Measurements from ENCODE around the gene STAT1. TPM values are rescaled to one million over a fixed set of nuclear protein-coding genes. Genes with fewer than 3 reads are reported as not detected.

The STAT1 gene
- total and polyA plus RNA-seq, 8 donors, result 8.2 to 51.8 (median 24.4) TPM

GRCh38 chr2:191023235-191023679, 9.3 kb upstream of the STAT1 start:
- H3K4me3 ChIP-seq, result no peak overlapping the region
- no peaks in the 10 kb centered on the region for H3K27me3 ChIP-seq
- H3K4me1 ChIP-seq, result peaks cover 0 to 17% (median 7%) of the 10 kb centered on the region in 3 donors
- intact Hi-C loops (cut with DNase I), result loop anchor here in 1 of 3 donors (10.0 kb wide), 1 partner anchor 238 kb away; no protein-coding TSS in a partner anchor
- ATAC-seq (no peak), DNase-seq (no peak), FAIRE-seq (no peak)
- no peaks in the 10 kb centered on the region for H3K9me3 ChIP-seq
- no peak for TF ChIP-seq CTCF (IDR thresholded peaks at IDR 0.05)
- H3K27ac ChIP-seq, result no peak overlapping the region
- WGBS, 2 donors, result 93 to 95% methylated on average over 7 of the region's 7 CpGs
- H3K36me3 ChIP-seq, result no peaks in the 10 kb centered on the region

DNA sequence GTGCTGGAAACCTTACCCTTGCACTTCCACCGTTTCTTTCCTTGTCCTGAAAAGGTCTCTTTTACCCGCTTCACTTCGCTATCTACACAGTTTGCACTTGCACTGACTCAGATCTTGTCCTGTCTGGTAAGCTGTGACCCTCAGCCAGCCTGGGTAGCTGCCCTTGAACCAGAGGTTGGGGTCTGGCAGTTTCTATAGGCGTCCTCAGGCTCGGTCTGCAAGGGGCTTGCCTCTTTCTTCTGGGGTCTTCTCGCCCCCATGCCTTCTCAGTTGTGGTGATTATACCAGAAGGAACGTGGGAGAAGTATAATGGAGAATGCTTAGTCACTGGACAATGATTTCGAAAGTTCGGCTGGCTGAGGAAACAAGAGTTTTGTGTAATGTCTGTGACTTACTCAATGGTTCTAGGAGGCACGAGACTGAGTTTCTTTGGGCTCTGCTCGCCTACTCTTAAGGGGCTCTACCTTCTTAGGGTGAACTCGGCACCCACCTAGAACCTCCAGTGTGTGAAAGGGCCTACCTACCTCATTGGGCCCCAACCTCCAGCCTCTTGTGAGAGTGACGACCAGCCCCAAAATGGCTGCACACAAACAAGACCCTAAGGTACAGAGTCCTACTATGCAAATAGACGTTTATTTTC, 6.9 kb upstream of the STAT1 start:
- no peak for FAIRE-seq
- TF ChIP-seq CTCF (IDR thresholded peaks at IDR 0.05), result no peak
- DNase-seq, result peak in 2 of 6 donors; percentile 31 to 36
- Histone ChIP-seq H3K9me3 (no peaks in the 10 kb centered on the region), H3K36me3 (no peaks in the 10 kb centered on the region), H3K4me1 (peaks cover 0 to 17% (median 7%) of the 10 kb centered on the region in 3 donors), H3K27ac (peak overlapping the region; percentile 70 to 96 (median 90)), H3K4me3 (peak overlapping the region; percentile 54 to 78 (median 68)), H3K27me3 (no peaks in the 10 kb centered on the region)
- ATAC-seq, result peak; percentile 26 to 67 (median 44)
- intact Hi-C loops (cut with DNase I), result loop anchor here in 1 of 3 donors (10.0 kb wide), 1 partner anchor 236 kb away; no protein-coding TSS in a partner anchor
- WGBS, 2 donors, result 13 to 14% methylated on average over 14 of the region's 14 CpGs

GRCh38 chr2:191020221-191020741, 6.3 kb upstream of the STAT1 start:
- H3K27ac ChIP-seq, result peak overlapping the region; percentile 70 to 96 (median 90)
- ATAC-seq (peak; percentile 96 to 99 (median 98)), DNase-seq (peak; percentile 91 to 98 (median 96)), FAIRE-seq (no peak)
- H3K36me3 ChIP-seq, result no peaks in the 10 kb centered on the region
- no peaks in the 10 kb centered on the region for H3K27me3 ChIP-seq
- no peaks in the 10 kb centered on the region for H3K9me3 ChIP-seq
- H3K4me1 ChIP-seq, result peaks cover 0 to 17% (median 7%) of the 10 kb centered on the region in 3 donors
- no peak for TF ChIP-seq CTCF (IDR thresholded peaks at IDR 0.05)
- intact Hi-C loops (cut with DNase I), result loop anchor here in 1 of 3 donors (10.0 kb wide), 1 partner anchor 235 kb away; no protein-coding TSS in a partner anchor
- H3K4me3 ChIP-seq, result peak overlapping the region; percentile 54 to 78 (median 68)
- WGBS, 2 donors, result 0% methylated on average over 55 to 59 of the region's 59 CpGs

GRCh38 chr2:191019376-191019775, 5.4 kb upstream of the STAT1 start:
- peak overlapping the region in 2 of 4 donors; percentile 35 to 96 for H3K27ac ChIP-seq
- H3K27me3 ChIP-seq, result no peaks in the 10 kb centered on the region
- DNase-seq, result no peak
- H3K36me3 ChIP-seq, result no peaks in the 10 kb centered on the region
- peaks cover 0 to 21% (median 7%) of the 10 kb centered on the region in 3 donors for H3K4me1 ChIP-seq
- WGBS, 2 donors, result 72 to 78% methylated on average over 3 of the region's 3 CpGs
- H3K9me3 ChIP-seq, result no peaks in the 10 kb centered on the region
- no peak for TF ChIP-seq CTCF (IDR thresholded peaks at IDR 0.05)
- H3K4me3 ChIP-seq, result no peak overlapping the region
- intact Hi-C loops (cut with DNase I), result loop anchor here in 1 of 3 donors (10.0 kb wide), 1 partner anchor 165 kb away; no protein-coding TSS in a partner anchor
- no peak for ATAC-seq
- FAIRE-seq, result no peak

Measured in pancreas (tissue), 10 donors.